Stomach smooth muscle (tissue), 2 donors: ENCODE measurements around the gene DPYD.

ENCODE experiments used
- H3K27ac ChIP-seq: one replicate; pipeline ENCODE4 v1.7.0; 2013; ENCODE audit warnings: mild to moderate bottlenecking, low read length, inconsistent platforms
- H3K27me3 ChIP-seq, 2 donors: one replicate each; pipeline ENCODE4 v1.7.0; 2013; ENCODE audit warnings: low read length in 2 of 2; ENCODE audit not compliant: insufficient read depth in 2 of 2, control insufficient read depth in 1 of 2
- H3K36me3 ChIP-seq, 2 donors: one replicate each; pipeline ENCODE4 v1.7.0; 2013; ENCODE audit warnings: low read length in 2 of 2; ENCODE audit not compliant: control insufficient read depth in 2 of 2, insufficient read depth in 2 of 2
- H3K4me1 ChIP-seq: one replicate; pipeline ENCODE4 v1.7.0; 2013; ENCODE audit warnings: low read length; ENCODE audit not compliant: control insufficient read depth, insufficient read depth
- H3K4me3 ChIP-seq, 2 donors: one replicate each; pipeline ENCODE4 v1.7.0; 2013; ENCODE audit warnings: low read length in 2 of 2
- H3K9ac ChIP-seq, 2 donors: one replicate each; pipeline ENCODE4 v1.7.0; 2013; ENCODE audit warnings: low read length in 2 of 2, mild to moderate bottlenecking in 1 of 2
- H3K9me3 ChIP-seq, 2 donors: one replicate each; pipeline ENCODE4 v1.7.0; 2013; ENCODE audit warnings: low read length in 2 of 2; ENCODE audit not compliant: control insufficient read depth in 2 of 2
- donor health status: healthy.
- donor health status: Pancreatic carcinoma.

Gene DPYD

GRCh38 chr1:97875996-97876395, 44.8 kb downstream of the DPYD start:
- Histone ChIP-seq H3K4me1 (no peaks in the 10 kb centered on the region), H3K36me3 (no peaks in the 10 kb centered on the region), H3K9me3 (no peaks in the 10 kb centered on the region), H3K4me3 (no peak overlapping the region), H3K9ac (no peak overlapping the region), H3K27me3 (no peaks in the 10 kb centered on the region), H3K27ac (no peak overlapping the region)

DNA sequence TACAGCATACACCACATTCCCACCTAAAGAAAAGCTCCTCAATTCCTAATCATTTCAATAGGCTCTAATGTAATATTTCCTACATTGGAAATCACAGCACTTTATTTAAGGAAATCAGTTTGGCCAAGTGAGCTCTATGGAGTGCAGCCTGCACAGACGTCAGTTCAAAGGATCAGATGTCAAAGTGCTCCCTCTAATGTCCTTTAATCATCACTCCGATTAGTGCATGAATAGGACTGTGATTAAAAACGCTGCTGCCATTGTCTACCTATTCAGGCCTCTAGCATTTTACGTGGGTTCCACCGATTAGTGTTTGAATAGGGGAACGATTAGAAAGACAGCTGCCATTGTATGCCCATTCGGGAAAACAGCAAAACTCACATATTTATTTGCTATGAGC, 50.2 kb downstream of the DPYD start:
- H3K27ac ChIP-seq: no peak overlapping the region
- H3K27me3 ChIP-seq: no peaks in the 10 kb centered on the region
- H3K9me3 ChIP-seq: no peaks in the 10 kb centered on the region
- no peaks in the 10 kb centered on the region for H3K4me1 ChIP-seq
- no peak overlapping the region for H3K4me3 ChIP-seq
- no peak overlapping the region for H3K9ac ChIP-seq
- H3K36me3 ChIP-seq: no peaks in the 10 kb centered on the region

DNA sequence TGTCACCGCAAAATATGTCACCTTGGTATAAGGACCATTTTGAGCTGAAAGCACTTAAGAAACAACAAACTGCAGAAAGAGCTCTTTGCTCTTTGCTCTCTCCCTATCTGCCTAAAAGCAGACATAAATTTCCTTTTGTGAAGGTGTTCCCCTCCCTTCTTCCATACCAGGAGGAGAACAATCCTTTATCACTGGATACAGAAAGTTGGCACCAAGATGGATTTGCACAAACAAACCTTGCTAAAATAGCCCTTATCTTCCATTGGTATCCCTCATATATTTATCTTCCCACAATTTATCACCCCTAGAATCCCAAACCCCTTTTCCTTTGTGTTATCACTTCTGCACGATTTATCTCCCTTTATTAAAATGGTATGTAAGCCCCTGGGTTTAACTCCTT, 51.4 kb downstream of the DPYD start:
- no peak overlapping the region for H3K4me3 ChIP-seq
- H3K27ac ChIP-seq: no peak overlapping the region
- no peak overlapping the region for H3K9ac ChIP-seq
- H3K36me3 ChIP-seq: no peaks in the 10 kb centered on the region
- H3K9me3 ChIP-seq: no peaks in the 10 kb centered on the region
- H3K4me1 ChIP-seq: no peaks in the 10 kb centered on the region
- H3K27me3 ChIP-seq: no peaks in the 10 kb centered on the region

DNA sequence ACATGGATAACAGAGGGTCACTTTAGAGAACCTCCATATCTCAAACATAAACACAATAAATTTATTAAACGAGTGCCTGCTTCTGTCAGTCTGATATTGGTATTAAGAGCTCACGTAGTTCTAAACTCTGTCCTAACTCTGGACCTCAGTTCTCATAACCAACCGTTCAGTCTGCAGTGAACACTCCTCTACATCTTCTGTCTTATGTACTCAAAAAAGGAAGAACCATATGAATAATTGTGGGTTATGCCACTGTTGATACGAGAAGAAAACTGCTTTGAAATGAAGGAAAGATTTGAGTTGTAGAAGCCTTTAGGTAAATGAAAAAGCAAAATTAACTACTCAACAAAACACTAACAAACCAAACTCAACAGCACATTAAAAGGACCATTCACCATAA, 53.7 kb downstream of the DPYD start:
- H3K4me3 ChIP-seq: no peak overlapping the region
- H3K9me3 ChIP-seq: no peaks in the 10 kb centered on the region
- H3K4me1 ChIP-seq: no peaks in the 10 kb centered on the region
- H3K9ac ChIP-seq: no peak overlapping the region
- H3K36me3 ChIP-seq: no peaks in the 10 kb centered on the region
- H3K27ac ChIP-seq: no peak overlapping the region
- no peaks in the 10 kb centered on the region for H3K27me3 ChIP-seq

DNA sequence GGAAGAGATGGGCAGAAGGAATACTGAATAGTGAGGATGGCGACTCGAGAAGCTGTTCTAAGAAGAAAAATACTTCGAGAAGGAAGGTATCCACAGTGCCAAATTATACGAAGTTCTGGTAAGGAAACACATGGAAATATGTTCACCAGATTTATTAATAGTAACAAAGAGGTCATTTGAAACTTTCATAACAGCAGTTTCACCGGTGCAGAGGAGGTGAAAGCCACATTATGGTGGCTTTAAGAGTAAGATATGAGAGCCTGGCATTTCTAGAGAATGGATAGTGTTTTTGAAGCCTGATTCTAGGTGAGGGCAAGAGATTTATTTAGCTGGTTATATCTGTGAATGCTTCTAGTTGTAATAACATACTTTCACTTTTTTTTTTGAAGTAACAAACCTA, 56.2 kb downstream of the DPYD start:
- H3K9ac ChIP-seq: no peak overlapping the region
- H3K36me3 ChIP-seq: no peaks in the 10 kb centered on the region
- H3K27me3 ChIP-seq: no peaks in the 10 kb centered on the region
- no peaks in the 10 kb centered on the region for H3K4me1 ChIP-seq
- H3K9me3 ChIP-seq: no peaks in the 10 kb centered on the region
- H3K27ac ChIP-seq: no peak overlapping the region
- no peak overlapping the region for H3K4me3 ChIP-seq

- no peaks in the 10 kb centered on the region for H3K4me1 ChIP-seq
- H3K27me3 ChIP-seq: no peaks in the 10 kb centered on the region
- H3K9me3 ChIP-seq: no peaks in the 10 kb centered on the region
- H3K36me3 ChIP-seq: peaks cover 0 to 2% of the 10 kb centered on the region in 2 donors
- H3K4me3 ChIP-seq: no peak overlapping the region
- no peak overlapping the region for H3K27ac ChIP-seq
- no peak overlapping the region for H3K9ac ChIP-seq
Observed at GRCh38 chr1:97853221-97853620, 67.6 kb downstream of the DPYD start.

- Histone ChIP-seq H3K9me3 (no peaks in the 10 kb centered on the region), H3K27me3 (no peaks in the 10 kb centered on the region), H3K9ac (no peak overlapping the region), H3K27ac (no peak overlapping the region), H3K36me3 (peaks cover 3 to 4% of the 10 kb centered on the region in 2 donors), H3K4me1 (no peaks in the 10 kb centered on the region), H3K4me3 (no peak overlapping the region)
Observed at GRCh38 chr1:97849345-97850340, 71.2 kb downstream of the DPYD start.

GRCh38 chr1:97845805-97846204, 75.0 kb downstream of the DPYD start:
- Histone ChIP-seq H3K9me3 (no peaks in the 10 kb centered on the region), H3K4me3 (no peak overlapping the region), H3K36me3 (peaks cover 3 to 4% of the 10 kb centered on the region in 2 donors), H3K4me1 (no peaks in the 10 kb centered on the region), H3K9ac (no peak overlapping the region), H3K27ac (no peak overlapping the region), H3K27me3 (no peaks in the 10 kb centered on the region)

- no peaks in the 10 kb centered on the region for H3K27me3 ChIP-seq
- no peak overlapping the region for H3K27ac ChIP-seq
- H3K36me3 ChIP-seq: peaks cover 3 to 4% of the 10 kb centered on the region in 2 donors
- no peak overlapping the region for H3K4me3 ChIP-seq
- H3K4me1 ChIP-seq: no peaks in the 10 kb centered on the region
- H3K9ac ChIP-seq: no peak overlapping the region
- H3K9me3 ChIP-seq: no peaks in the 10 kb centered on the region
Observed at GRCh38 chr1:97844552-97845089, 76.2 kb downstream of the DPYD start.

DNA sequence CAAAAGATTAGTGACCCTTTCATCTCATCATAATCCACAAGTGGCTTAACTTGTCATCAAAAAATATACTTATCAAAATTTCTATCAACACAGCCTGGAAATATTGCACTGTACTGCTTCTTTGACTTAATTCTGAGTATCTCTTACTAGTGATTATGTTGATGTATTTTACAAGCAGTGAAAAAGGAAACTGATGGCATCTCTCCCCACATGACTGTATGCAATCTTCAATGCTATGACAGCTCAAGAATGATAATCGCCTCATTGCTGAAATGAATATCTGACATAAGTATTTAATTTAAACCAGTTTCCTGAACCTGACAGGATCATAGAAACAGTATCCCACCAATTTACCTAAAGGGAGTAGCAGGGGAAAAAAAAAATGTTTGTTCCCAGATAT, 79.5 kb downstream of the DPYD start:
- Histone ChIP-seq H3K36me3 (peaks cover 3 to 4% of the 10 kb centered on the region in 2 donors), H3K27ac (no peak overlapping the region), H3K9me3 (no peaks in the 10 kb centered on the region), H3K4me3 (no peak overlapping the region), H3K9ac (no peak overlapping the region), H3K27me3 (no peaks in the 10 kb centered on the region), H3K4me1 (no peaks in the 10 kb centered on the region)

- H3K9me3 ChIP-seq: no peaks in the 10 kb centered on the region
Observed at GRCh38 chr1:97837161-97837560, 83.7 kb downstream of the DPYD start.

More at GRCh38 chr1:97837161-97837560, 83.7 kb downstream of the DPYD start:
- no peaks in the 10 kb centered on the region for H3K4me1 ChIP-seq
- H3K4me3 ChIP-seq: no peak overlapping the region
- H3K27ac ChIP-seq: no peak overlapping the region
- H3K27me3 ChIP-seq: no peaks in the 10 kb centered on the region
- no peak overlapping the region for H3K9ac ChIP-seq
- no peaks in the 10 kb centered on the region for H3K36me3 ChIP-seq
